Liver (tissue), 3 donors: Measurements from ENCODE around the gene MAP3K10.

Source experiments
- ATF3 ChIP-seq: IDR thresholded peaks from 2 replicates; pipeline ENCODE4 v1.6.1; 2016; ENCODE audit warnings: antibody characterized with exemption
- CTCF ChIP-seq: fragments of 150-350 bp; IDR thresholded peaks from 2 replicates; pipeline ENCODE4 v1.5.1; 2017; ENCODE audit warnings: improper control_type of control experiment, low read depth, low read length; ENCODE audit not compliant: missing input control
- GABPA ChIP-seq, 2 donors: IDR thresholded peaks in 1 of 2; conservative IDR thresholded peaks in 1 of 2; 2 replicates each; pipeline ENCODE4 v1.6.1; 2016; ENCODE audit warnings: antibody characterized with exemption in 2 of 2, mild to moderate bottlenecking in 1 of 2, moderate library complexity in 1 of 2
- JUND ChIP-seq, 2 donors: IDR thresholded peaks; 2 replicates each; pipeline ENCODE4 v1.6.1; 2016; ENCODE audit warnings: antibody characterized with exemption in 2 of 2
- MAX ChIP-seq: IDR thresholded peaks from 2 replicates; pipeline ENCODE4 v1.6.1; 2016; ENCODE audit warnings: antibody characterized with exemption
- NR2F2 ChIP-seq: IDR thresholded peaks from 2 replicates; pipeline ENCODE4 v1.6.1; 2016; ENCODE audit warnings: antibody characterized with exemption
- RXRA ChIP-seq, 2 donors: IDR thresholded peaks; 2 replicates each; pipeline ENCODE4 v1.6.1; 2017 to 2018; ENCODE audit warnings: antibody characterized with exemption in 2 of 2, mild to moderate bottlenecking in 1 of 2
- TAF1 ChIP-seq: conservative IDR thresholded peaks from 2 replicates; pipeline ENCODE4 v1.6.1; 2016; ENCODE audit warnings: antibody characterized with exemption, mild to moderate bottlenecking
- YY1 ChIP-seq: IDR thresholded peaks from 2 replicates; pipeline ENCODE4 v1.6.1; 2016; ENCODE audit warnings: antibody characterized with exemption, mild to moderate bottlenecking
- donor health status: healthy.
- donor health status: healthy.

- TF ChIP-seq CTCF = no peak
- TF ChIP-seq RXRA (IDR thresholded peaks at IDR 0.05) = no peak
- no peak for TF ChIP-seq YY1
- TF ChIP-seq MAX = no peak
- no peak for TF ChIP-seq NR2F2
- no peak for TF ChIP-seq GABPA (IDR thresholded peaks at IDR 0.05 in 1 of 2, conservative IDR thresholded peaks at IDR 0.05 in 1 of 2)
- TF ChIP-seq TAF1 = no peak
- TF ChIP-seq ATF3 = no peak
- no peak for TF ChIP-seq JUND (IDR thresholded peaks at IDR 0.05)
These were observed 15.4 kb upstream of the MAP3K10 start for GRCh38 chr19:40175820-40176219.
